Parathyroid adenoma (tissue), 2 donors: ENCODE data around the gene DNAI1.

Source experiments
- H2AFZ ChIP-seq: fragments of 300-600 bp; sonication (generic); one replicate; pipeline ENCODE4 v1.7.0; 2017; ENCODE audit warnings: antibody characterized with exemption, mild to moderate bottlenecking
- H3K27ac ChIP-seq: fragments of 300-600 bp; sonication (generic); one replicate; pipeline ENCODE4 v1.7.0; 2017
- H3K27me3 ChIP-seq: fragments of 300-600 bp; sonication (generic); one replicate; pipeline ENCODE4 v1.7.0; 2017; ENCODE audit warnings: low read length; ENCODE audit not compliant: control insufficient read depth, insufficient read depth
- H3K36me3 ChIP-seq: fragments of 300-600 bp; sonication (generic); one replicate; pipeline ENCODE4 v1.7.0; 2017; ENCODE audit warnings: low read length; ENCODE audit not compliant: control insufficient read depth, insufficient read depth
- H3K4me1 ChIP-seq: fragments of 300-600 bp; sonication (generic); one replicate; pipeline ENCODE4 v1.7.0; 2017; ENCODE audit warnings: control low read depth
- H3K4me2 ChIP-seq: fragments of 300-600 bp; sonication (generic); one replicate; pipeline ENCODE4 v1.7.0; 2017; ENCODE audit warnings: low read length
- H3K4me3 ChIP-seq: fragments of 300-600 bp; sonication (generic); one replicate; pipeline ENCODE4 v1.7.0; 2017; ENCODE audit warnings: low read depth, low read length
- H3K79me2 ChIP-seq: fragments of 300-600 bp; sonication (generic); one replicate; pipeline ENCODE4 v1.7.0; 2017; ENCODE audit warnings: control low read depth
- H3K9ac ChIP-seq: fragments of 300-600 bp; sonication (generic); one replicate; pipeline ENCODE4 v1.7.0; 2017; ENCODE audit warnings: mild to moderate bottlenecking
- H3K9me3 ChIP-seq: fragments of 300-600 bp; sonication (generic); one replicate; pipeline ENCODE4 v1.7.0; 2017; ENCODE audit warnings: low read length; ENCODE audit not compliant: control insufficient read depth
- CTCF ChIP-seq: fragments of 300-600 bp; sonication (generic); IDR thresholded peaks from one replicate; pipeline ENCODE4 v1.7.0; 2017; ENCODE audit warnings: antibody characterized with exemption, mild to moderate bottlenecking
- donor health status: primary hyperparathyroidism.

Gene DNAI1

GRCh38 chr9:34568133-34568532, 109.5 kb downstream of the DNAI1 start:
- Histone ChIP-seq H2AFZ (no peak overlapping the region), H3K4me2 (no peak overlapping the region), H3K79me2 (no peaks in the 10 kb centered on the region), H3K27me3 (no peaks in the 10 kb centered on the region), H3K36me3 (no peaks in the 10 kb centered on the region), H3K4me3 (no peak overlapping the region), H3K9ac (no peak overlapping the region), H3K4me1 (no peaks in the 10 kb centered on the region), H3K27ac (no peak overlapping the region), H3K9me3 (no peaks in the 10 kb centered on the region)
- no peak for TF ChIP-seq CTCF

- H3K9me3 ChIP-seq = no peaks in the 10 kb centered on the region
- no peak overlapping the region for H3K9ac ChIP-seq
- no peaks in the 10 kb centered on the region for H3K27me3 ChIP-seq
- no peak overlapping the region for H3K27ac ChIP-seq
- TF ChIP-seq CTCF = no peak
- H3K79me2 ChIP-seq = no peaks in the 10 kb centered on the region
- H3K36me3 ChIP-seq = no peaks in the 10 kb centered on the region
- no peak overlapping the region for H3K4me3 ChIP-seq
- no peak overlapping the region for H2AFZ ChIP-seq
- H3K4me2 ChIP-seq = no peak overlapping the region
- no peaks in the 10 kb centered on the region for H3K4me1 ChIP-seq
Measured at GRCh38 chr9:34568774-34569173, 110.2 kb downstream of the DNAI1 start.

- Histone ChIP-seq H3K4me2 (no peak overlapping the region), H3K9ac (no peak overlapping the region), H3K27ac (no peak overlapping the region), H3K9me3 (no peaks in the 10 kb centered on the region), H2AFZ (no peak overlapping the region), H3K36me3 (no peaks in the 10 kb centered on the region), H3K27me3 (no peaks in the 10 kb centered on the region), H3K4me1 (no peaks in the 10 kb centered on the region), H3K79me2 (no peaks in the 10 kb centered on the region), H3K4me3 (no peak overlapping the region)
- no peak for TF ChIP-seq CTCF
Measured at GRCh38 chr9:34570376-34570775, 111.8 kb downstream of the DNAI1 start.
